Loucy (cell line): ENCODE data around the gene DNAJC1.

Experiments
- H2AFZ ChIP-seq: fragments of 200-600 bp; sonication (generic); 2 replicates; pipeline ENCODE4 v1.6.0; 2016; ENCODE audit warnings: antibody characterized with exemption, mild to moderate bottlenecking, low read length, moderate library complexity
- H3F3A ChIP-seq: fragments of 200-600 bp; 2 replicates; pipeline ENCODE4 v1.6.0; 2016; ENCODE audit warnings: antibody characterized with exemption, low read depth, mild to moderate bottlenecking
- H3K27me3 ChIP-seq: fragments of 200-600 bp; sonication (generic); 2 replicates; pipeline ENCODE4 v1.6.1; 2014; ENCODE audit warnings: low read length, mild to moderate bottlenecking; ENCODE audit not compliant: insufficient read depth, poor library complexity, severe bottlenecking
- H3K36me3 ChIP-seq: fragments of 200-600 bp; sonication (generic); 2 replicates; pipeline ENCODE4 v1.6.1; 2016; ENCODE audit warnings: low read length; ENCODE audit not compliant: insufficient read depth
- H3K4me1 ChIP-seq: fragments of 200-600 bp; sonication (generic); 2 replicates; pipeline ENCODE4 v1.5.1; 2014; ENCODE audit warnings: low read length, mild to moderate bottlenecking; ENCODE audit not compliant: insufficient read depth, poor library complexity, severe bottlenecking
- H3K4me2 ChIP-seq: fragments of 200-600 bp; sonication (generic); 2 replicates; pipeline ENCODE4 v1.6.0; 2014; ENCODE audit warnings: antibody characterized with exemption, low read length, low read depth, mild to moderate bottlenecking; ENCODE audit not compliant: poor library complexity, severe bottlenecking
- H3K4me3 ChIP-seq: fragments of 200-600 bp; sonication (generic); 2 replicates; pipeline ENCODE4 v1.5.1; 2014; ENCODE audit warnings: low read length, mild to moderate bottlenecking, mixed read lengths; ENCODE audit not compliant: poor library complexity, severe bottlenecking
- H3K79me2 ChIP-seq: fragments of 200-600 bp; sonication (generic); 2 replicates; pipeline ENCODE4 v1.6.1; 2014; ENCODE audit warnings: low read length; ENCODE audit not compliant: insufficient read depth
- H3K9ac ChIP-seq: fragments of 200-600 bp; sonication (generic); 2 replicates; pipeline ENCODE4 v1.6.0; 2014; ENCODE audit warnings: mild to moderate bottlenecking, low read depth, low read length, moderate library complexity; ENCODE audit not compliant: poor library complexity, severe bottlenecking
- H3K9me2 ChIP-seq: fragments of 200-600 bp; sonication (generic); replicated peaks from 2 replicates; pipeline ENCODE4 v1.6.1; 2016; ENCODE audit warnings: low read depth, low read length, mixed read lengths
- H3K9me3 ChIP-seq: fragments of 200-600 bp; sonication (generic); 2 replicates; pipeline ENCODE4 v1.6.1; 2014; ENCODE audit warnings: mild to moderate bottlenecking, antibody characterized with exemption, low read length, low read depth; ENCODE audit not compliant: insufficient read depth
- H4K20me1 ChIP-seq: fragments of 200-600 bp; sonication (generic); 2 replicates; pipeline ENCODE4 v1.6.0; 2014; ENCODE audit warnings: antibody characterized with exemption, low read length, mild to moderate bottlenecking; ENCODE audit not compliant: insufficient read depth, poor library complexity, severe bottlenecking
- CTCF ChIP-seq: fragments of 200-600 bp; sonication (generic); conservative IDR thresholded peaks from 2 replicates; pipeline ENCODE4 v1.5.1; 2014; ENCODE audit warnings: mild to moderate bottlenecking, antibody characterized with exemption, low read length
- EZH2phosphoT487 ChIP-seq: fragments of 200-600 bp; IDR thresholded peaks from 2 replicates; pipeline ENCODE4 v1.6.1; 2018; ENCODE audit warnings: antibody characterized with exemption, mild to moderate bottlenecking, moderate library complexity, borderline replicate concordance

DNAJC1 gene

GRCh38 chr10:21899736-21900135, 103.8 kb downstream of the DNAJC1 start:
- Histone ChIP-seq H3K9me2 (no peaks in the 10 kb centered on the region), H3K79me2 (no peaks in the 10 kb centered on the region), H3K9me3 (no peaks in the 10 kb centered on the region), H2AFZ (no peak overlapping the region), H4K20me1 (no peaks in the 10 kb centered on the region), H3K4me1 (no peaks in the 10 kb centered on the region), H3F3A (no peaks in the 10 kb centered on the region), H3K9ac (no peak overlapping the region), H3K4me2 (no peak overlapping the region), H3K4me3 (no peak overlapping the region), H3K36me3 (peaks cover 41% of the 10 kb centered on the region), H3K27me3 (no peaks in the 10 kb centered on the region)
- TF ChIP-seq EZH2phosphoT487 (no peak), CTCF (no peak)

GRCh38 chr10:21895932-21896331, 107.6 kb downstream of the DNAJC1 start:
- Histone ChIP-seq H3K9me3 (0 out of 2 replicates have a peak, but pooled peaks cover 4% of the 10 kb centered on the region), H3K4me1 (no peaks in the 10 kb centered on the region), H4K20me1 (no peaks in the 10 kb centered on the region), H3K36me3 (peaks cover 35% of the 10 kb centered on the region), H3K4me2 (no peak overlapping the region), H3K4me3 (no peak overlapping the region), H3K9me2 (no peaks in the 10 kb centered on the region), H3F3A (no peaks in the 10 kb centered on the region), H2AFZ (no peak overlapping the region), H3K9ac (no peak overlapping the region), H3K27me3 (no peaks in the 10 kb centered on the region), H3K79me2 (no peaks in the 10 kb centered on the region)
- TF ChIP-seq EZH2phosphoT487 (no peak), CTCF (no peak)

GRCh38 chr10:21894648-21895342, 108.7 kb downstream of the DNAJC1 start:
- Histone ChIP-seq H3K9me2 (no peaks in the 10 kb centered on the region), H3K4me2 (no peak overlapping the region), H2AFZ (no peak overlapping the region), H3F3A (no peaks in the 10 kb centered on the region), H3K4me1 (peaks cover under 1% of the 10 kb centered on the region), H3K9me3 (0 out of 2 replicates have a peak, but pooled peaks cover 4% of the 10 kb centered on the region), H3K27me3 (no peaks in the 10 kb centered on the region), H3K9ac (no peak overlapping the region), H4K20me1 (peaks cover under 1% of the 10 kb centered on the region), H3K4me3 (no peak overlapping the region), H3K79me2 (peaks cover 2% of the 10 kb centered on the region; the same call in 1 of the 2 replicates), H3K36me3 (peaks cover 41% of the 10 kb centered on the region)
- TF ChIP-seq EZH2phosphoT487 (no peak), CTCF (no peak)
